Lower leg skin (tissue), 3 donors: ENCODE results near the gene CFAP54.

Experiments used
- CTCF ChIP-seq, 3 donors: fragments of 450-650 bp; IDR thresholded peaks; one replicate each; pipeline ENCODE4 v1.5.1; 2016; ENCODE audit warnings: antibody characterized with exemption in 3 of 3, mild to moderate bottlenecking in 3 of 3, moderate library complexity in 2 of 3
- POLR2A ChIP-seq, 2 donors: fragments of 450-650 bp; IDR thresholded peaks; one replicate each; pipeline ENCODE4 v1.6.1; 2016 to 2017; ENCODE audit warnings: antibody characterized with exemption in 2 of 2, mild to moderate bottlenecking in 1 of 2, moderate library complexity in 1 of 2

- TF ChIP-seq CTCF (IDR thresholded peaks at IDR 0.05) (no peak), POLR2A (IDR thresholded peaks at IDR 0.05) (no peak)
Observed at GRCh38 chr12:96850676-96851075, 361.3 kb downstream of the CFAP54 start.
